Dedifferentiated amniotic fluid mesenchymal stem cell (primary cell): ENCODE measurements around the gene C2orf76.
"Not testable (repeated sequence)": the region's sequence is repeated elsewhere in the genome, so short reads cannot be mapped to it uniquely, and the experiment has no call there.

Experiments used
- DNase-seq: peaks from one replicate; pipeline ENCODE4 v3.0.0-alpha.2; 2016; ENCODE audit errors: extremely low spot score

The C2orf76 gene

DNA sequence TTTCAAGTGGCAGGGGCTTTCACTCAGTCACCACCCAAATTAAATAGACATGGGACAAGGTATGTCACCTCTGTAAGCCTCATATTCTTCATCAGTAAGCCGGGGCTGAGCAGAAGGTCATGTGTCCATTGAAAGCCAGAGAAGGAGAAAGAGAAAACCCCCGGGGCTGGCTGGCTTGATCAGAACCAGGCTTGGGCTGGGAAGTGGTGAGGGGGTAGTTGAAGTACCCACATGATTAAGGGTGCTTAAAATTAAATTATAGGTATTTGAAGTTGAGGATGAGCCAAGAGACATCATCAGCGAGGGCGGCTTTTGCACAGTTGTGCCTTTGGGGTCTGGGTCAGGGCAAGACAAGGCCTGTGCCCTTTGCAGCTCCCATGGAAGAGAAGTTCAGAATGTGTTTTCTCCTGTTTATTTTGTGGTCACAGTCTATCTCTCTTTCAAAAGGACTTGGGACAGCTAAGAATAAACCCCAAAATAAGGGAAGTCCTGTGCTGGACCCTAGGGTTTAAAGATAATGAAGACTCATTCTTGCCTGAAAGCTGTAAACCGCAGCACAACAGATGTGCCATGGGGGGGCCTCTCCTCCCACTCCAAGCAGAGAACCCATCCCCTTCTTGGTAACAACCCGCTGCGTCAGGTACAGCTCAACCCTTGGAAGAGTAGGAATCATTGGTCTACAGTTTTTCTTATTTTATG lies 10.8 kb upstream of the C2orf76 start:
- DNase-seq = no peak

DNA sequence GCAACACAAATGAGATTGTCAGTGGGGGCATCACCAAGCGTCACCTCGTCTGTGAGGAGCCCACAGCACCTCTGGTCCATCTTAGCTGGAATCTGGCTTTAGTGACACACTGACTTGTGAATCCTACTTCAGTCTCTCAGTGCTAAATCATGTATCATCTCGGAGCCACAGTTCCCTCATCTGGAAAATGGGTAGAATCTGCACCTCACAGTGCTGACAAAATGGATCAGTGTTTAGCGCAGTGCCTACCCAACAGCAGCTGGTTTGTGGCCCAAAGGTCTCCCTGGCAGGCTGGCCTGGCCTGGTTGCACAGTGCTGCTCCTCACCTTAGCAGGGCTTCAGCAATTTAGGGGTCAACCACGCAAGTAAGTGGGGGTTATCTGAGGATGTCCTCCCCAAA lies 10.2 kb upstream of the C2orf76 start:
- no peak for DNase-seq

DNA sequence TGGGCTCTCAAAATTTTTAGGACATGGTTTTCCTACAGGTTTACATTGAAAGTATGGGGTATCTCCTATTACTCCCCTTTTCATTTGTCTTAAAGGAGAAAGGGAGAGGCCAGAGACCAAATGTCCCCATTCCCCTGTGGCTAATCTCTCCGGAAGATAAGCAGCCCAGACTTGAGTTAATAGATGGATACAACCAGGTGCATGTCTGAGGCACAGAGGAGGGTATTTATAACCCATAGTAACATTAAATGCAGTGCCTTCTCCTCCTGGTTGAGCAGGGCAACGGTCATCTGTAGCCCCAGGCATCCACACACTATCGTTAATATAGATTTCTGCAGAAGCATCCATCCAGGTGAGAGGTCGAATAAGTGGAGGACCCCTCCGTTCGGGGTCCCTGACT lies 9.8 kb upstream of the C2orf76 start:
- not testable (repeated sequence) for DNase-seq

DNA sequence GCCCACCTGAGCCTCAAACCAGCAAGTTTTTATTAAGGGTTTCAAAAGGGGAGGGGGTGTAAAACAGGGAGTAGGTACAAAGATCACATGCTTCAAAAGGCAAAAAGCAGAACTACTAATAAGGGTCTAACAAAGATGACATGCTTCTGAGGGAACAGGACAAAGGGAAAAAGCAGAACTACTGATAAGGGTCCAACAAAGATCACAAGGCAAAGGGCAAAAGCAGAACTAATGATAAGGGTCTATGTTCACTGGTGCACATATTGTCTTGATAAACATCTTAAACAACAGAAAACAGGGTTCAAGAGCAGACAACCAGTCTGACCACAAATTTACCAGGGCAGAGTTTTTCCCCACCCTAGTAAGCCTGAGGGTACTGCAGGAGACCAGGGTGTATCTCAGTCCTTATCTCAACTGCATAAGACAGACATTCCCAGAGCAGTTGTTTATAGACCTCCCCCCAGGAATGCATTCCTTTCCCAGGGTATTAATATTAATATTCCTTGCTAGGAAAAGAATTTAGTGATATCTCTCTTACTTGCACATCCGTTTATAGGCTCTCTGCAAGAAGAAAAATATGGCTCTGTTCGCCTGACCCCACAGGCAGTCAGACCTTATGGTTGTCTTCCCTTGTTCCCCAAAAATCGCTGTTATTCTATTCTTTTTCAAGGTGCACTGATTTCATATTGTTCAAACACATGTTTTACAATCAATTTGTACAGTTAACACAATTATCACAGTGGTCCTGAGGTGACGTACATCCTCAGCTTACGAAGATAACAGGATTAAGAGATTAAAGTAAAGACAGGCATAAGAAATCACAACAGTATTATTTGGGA lies 7.5 kb upstream of the C2orf76 start:
- DNase-seq = not testable (repeated sequence)

- no peak for DNase-seq
Measured at GRCh38 chr2:119372778-119373568, 6.3 kb upstream of the C2orf76 start.

DNA sequence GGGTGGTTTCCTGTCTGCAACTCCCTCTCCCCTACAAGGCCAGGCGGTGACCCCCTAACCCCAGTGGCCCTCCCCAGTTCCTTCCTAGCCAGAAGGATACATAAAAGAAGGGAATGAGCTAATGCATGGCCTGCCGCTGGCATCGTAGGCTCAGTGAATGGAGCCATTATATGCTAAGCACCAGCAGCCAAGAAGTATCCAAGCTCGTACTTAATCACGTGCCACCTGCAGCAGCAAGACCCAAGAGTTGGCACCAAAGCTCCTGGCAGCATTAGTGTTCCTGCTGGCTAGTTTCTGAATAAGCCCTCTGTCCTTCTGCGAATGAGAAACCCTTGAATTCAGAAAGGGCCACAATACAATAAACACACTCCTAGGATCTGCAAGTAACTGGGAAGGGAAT lies 4.5 kb upstream of the C2orf76 start:
- DNase-seq = no peak

- no peak for DNase-seq
Measured at GRCh38 chr2:119369845-119370244, 3.2 kb upstream of the C2orf76 start.

DNA sequence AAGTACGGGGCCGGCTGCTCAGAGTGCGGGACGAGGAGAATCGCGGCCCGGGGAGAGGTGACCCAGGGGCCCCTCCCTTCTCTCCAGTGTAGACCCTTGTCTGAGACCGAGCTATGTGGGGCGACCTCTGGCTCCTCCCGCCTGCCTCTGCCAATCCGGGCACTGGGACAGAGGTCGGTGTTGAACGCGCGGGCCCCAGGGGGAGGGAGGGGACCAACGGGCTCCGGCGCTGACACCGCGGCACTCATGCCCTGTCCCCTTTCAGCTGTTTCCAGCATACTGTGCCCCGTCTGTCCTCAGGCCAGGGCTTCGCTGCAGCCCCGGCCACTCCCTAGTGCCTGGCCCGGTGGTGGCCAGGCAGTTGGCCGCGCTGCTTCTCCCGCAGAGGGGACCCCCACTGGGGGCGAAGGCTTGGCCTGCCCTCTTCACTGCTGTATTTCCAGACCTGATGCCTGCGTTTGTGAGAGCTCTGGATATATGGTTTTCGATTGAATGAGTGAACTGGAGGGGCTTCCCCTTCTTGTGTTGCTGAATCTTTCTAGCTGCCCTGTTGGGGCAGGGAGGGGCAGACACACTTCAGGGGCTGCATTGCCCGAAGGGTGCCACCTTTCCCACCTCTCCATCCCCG lies 952 bp upstream of the C2orf76 start:
- DNase-seq = no peak

GRCh38 chr2:119366161-119366648 lies 429 bp downstream of the C2orf76 start:
- DNase-seq = no peak

GRCh38 chr2:119365436-119365835 lies 1.2 kb downstream of the C2orf76 start:
- DNase-seq = no peak

- DNase-seq = no peak
Measured at GRCh38 chr2:119364798-119365197, 1.8 kb downstream of the C2orf76 start.

DNA sequence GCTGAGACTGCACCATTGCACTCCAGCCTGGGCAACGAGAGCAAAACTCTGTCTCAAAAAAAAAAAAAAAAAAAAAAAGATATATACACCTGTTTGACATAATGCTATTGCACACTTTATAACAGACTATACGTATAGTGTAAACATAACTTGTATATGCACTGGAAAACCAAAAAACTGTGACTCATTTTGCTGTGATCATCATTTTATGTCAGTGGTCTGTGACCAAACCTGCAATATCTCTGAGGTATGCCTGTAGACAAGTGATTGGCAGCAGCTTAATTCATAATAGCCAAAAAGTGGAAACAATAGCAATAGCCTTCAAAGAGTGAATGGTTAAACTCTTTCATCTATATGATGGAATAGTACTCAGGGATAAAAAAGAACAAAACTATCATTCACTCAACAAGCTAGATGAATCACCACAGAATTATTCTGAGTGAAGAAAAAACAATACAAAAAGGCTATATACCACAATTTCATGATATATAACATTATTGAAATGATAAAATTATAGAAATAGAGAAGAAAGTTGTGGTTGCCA lies 6.1 kb downstream of the C2orf76 start:
- DNase-seq = no peak

DNA sequence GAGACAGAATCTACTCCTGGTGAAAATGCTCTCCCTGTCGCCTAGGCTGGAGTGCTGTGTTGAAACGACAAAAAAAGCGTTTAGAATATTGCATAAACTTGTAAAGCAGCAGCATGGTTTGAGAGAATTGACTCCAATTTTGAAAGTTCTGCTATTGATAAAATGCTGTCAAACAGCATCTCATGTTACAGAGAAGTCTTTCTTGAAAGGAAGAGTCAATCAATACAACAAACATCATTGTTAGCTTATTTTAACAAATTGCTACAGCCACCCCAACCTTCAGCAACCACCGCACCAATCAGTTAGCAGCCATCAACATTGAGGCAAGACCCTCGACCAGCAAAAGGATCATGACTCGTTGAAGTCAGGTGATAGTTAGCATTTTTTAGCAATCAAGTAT lies 6.9 kb downstream of the C2orf76 start:
- no peak for DNase-seq

DNA sequence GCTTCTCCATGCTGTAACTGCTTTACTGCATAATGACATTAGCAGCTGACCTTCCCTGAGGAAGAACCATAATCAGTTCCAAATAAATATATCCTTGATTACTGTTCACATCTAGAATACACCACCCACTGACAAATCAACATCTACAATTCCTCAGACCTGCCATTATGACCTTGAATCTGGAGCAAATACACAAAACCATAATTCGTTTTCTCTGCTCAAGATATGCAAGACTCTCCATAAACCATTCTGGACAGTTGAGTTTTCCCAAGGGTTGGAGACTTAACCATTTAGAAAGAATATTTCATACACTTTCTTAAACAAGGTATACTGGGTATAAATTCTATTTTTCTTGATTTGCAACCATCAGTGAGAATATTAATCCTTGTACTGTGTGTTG lies 11.8 kb downstream of the C2orf76 start:
- DNase-seq = no peak

GRCh38 chr2:119352357-119352756 lies 14.3 kb downstream of the C2orf76 start:
- no peak for DNase-seq

- DNase-seq = no peak
Measured at GRCh38 chr2:119350311-119350998, 16.2 kb downstream of the C2orf76 start.

GRCh38 chr2:119349289-119349688 lies 17.3 kb downstream of the C2orf76 start:
- DNase-seq = no peak

GRCh38 chr2:119341684-119342083 lies 24.9 kb downstream of the C2orf76 start:
- no peak for DNase-seq

DNA sequence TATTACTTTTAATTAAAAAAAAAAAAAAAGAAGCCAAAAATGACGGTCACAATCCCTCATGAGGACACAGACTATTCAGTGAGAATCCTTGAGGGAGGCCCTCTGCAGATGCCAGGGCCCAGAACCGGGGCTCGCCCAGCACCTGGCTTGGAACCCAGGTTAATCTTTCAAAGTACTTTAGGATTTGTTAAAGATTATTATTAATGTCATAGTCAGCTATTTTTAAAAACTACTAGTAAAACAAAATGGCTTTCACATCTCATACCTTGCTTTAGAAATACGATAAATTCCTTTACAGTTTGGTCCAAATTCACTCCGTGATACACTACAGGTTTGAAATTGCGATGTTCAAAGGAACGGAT lies 27.1 kb downstream of the C2orf76 start:
- DNase-seq = no peak

DNA sequence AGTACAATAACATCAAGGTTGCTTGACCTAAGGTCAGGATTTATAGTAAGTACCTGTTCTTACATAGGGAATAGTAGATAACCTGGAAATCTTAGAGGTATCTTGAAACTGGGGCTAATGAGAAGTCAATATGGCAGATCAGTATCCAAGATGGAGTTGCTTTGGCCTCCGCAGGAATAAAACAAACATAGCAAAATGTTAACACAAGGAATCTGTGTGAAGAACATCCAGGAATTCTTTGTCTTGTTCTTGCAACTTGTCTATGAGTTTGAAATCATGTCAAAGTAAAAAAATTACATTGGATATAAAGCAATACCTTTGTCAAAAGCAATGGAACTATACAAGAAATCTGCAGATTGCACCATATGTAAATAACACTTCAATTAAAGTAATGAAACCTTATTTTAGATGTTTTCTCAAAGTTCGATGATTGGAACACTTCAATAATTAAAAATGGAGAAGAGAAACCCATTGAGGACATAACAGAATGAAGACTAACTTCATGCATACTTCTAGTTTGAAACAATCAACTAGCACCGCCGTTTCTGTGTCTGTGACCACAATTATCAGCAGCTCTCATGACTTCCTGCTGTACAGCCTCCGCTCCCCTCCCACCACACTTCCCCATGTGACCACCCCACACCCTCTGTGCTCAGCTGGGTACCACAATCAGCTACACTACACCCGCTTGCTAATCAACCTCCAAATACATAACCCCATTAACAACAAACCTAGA lies 27.6 kb downstream of the C2orf76 start:
- no peak for DNase-seq
